Stimulated activated CD8-positive, alpha-beta memory T cell treated with anti-CD3 and anti-CD28 coated beads, Interleukin-15, amount 100 ng/mL, for 48 hours (primary cell): Measurements from ENCODE around the gene MAML3.

Source experiments
- DNase-seq, 2 donors: peaks; one replicate each; pipeline ENCODE4 v3.0.0-alpha.2; 2020; ENCODE audit warnings: low read depth in 2 of 2

MAML3 gene

GRCh38 chr4:139865537-139865936, 288.4 kb downstream of the MAML3 start:
- no peak for DNase-seq

- no peak for DNase-seq
Observed at GRCh38 chr4:139863531-139863930, 290.5 kb downstream of the MAML3 start.

DNA sequence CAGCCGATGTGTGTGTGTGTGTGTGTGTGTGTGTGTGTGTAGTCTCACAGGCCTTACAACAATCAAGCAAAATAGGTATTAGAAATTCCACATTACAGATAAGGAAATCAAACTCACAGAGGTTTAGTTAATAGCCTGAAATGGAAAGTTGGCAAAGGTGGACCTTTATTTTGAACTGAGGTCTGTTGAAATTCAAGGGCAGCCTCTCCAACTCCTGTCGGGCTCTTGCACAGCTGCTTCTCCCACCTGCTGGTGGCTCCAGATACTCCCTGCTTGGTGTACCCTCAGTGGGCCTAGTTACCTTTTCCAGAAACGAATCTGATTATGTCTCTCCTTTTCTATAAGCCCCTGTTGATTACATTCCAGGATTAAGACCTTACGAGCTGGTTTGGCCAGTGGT, 292.5 kb downstream of the MAML3 start:
- no peak for DNase-seq

DNA sequence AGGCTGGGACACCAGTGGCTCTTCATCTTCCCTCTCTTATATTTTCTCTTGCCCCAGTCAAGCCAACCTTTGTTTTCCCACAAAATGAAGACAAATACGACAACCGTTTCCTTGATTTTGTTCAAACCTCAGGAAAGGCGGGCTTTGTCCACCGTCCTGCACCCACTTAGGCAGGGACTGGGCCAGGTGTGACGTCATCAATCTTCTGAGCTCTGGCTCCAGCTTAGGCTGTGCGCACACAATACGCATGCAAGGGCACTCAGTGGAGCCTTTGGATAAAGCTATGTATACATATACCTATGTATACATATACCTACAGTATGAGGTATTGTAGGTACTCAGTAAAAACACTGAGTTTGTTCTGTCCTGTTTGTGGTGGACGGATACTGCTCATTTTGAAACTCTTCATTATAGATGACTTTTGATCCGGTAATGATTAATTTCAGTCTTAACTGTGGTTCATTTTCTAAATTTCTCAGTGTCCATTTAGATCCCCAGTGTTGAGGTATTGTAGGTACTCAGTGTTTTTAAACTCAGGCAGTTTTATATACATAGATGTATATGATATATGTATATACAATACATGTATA, 293.5 kb downstream of the MAML3 start:
- DNase-seq, result no peak

DNA sequence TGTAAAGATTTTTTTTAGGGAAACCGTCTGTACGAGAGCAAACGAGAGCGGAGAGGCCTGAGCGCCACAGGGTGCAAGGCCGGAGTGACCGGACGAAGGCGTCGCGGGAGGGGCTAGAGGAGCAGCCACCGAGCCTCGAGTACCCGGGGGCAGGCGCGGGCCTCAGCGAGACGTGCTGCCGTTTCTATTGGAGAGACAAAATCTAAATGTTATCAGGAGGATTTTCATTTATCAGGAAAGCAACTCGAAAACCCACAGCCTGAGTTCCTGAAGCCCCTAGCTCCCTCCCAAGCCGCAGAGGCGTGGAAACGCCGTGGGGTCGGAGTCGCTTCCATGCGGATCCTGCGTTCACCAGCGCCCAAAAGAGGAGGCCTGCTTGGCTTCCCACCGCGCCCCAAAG, 294.1 kb downstream of the MAML3 start:
- no peak for DNase-seq

DNA sequence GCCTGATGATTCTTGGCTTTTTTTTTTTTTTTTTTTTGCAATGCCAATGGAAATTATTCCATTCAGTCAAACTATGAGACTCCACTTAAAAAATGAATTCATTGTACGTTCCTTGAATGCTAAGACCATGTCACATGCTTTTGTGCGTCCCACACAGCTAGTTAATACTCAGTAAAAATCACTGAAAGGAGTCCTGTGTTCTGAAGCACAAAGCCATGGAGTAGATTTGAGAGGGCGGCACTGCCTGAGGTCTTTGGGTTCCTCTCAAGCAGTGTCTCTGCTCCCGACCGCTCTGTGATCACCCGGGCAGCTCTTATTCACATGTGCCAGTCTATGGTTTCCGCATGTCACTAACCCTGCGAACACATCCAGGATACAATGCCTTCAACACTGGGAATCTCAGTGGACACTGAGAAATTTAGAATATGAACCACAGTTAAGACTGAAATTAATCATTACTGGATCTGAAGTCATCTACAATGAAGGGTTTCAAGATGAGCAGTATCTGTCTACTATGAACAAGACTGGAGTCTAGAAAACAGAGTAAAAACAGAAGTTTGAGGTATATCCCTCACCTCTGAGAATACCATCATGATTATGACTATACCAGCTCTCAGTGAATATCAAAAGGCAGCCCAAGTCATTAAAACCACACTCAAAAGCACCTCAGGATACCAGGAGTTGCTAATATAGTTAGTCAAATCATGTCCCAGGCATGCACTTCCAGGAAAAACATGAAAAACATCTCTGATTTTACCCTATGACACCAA, 295.4 kb downstream of the MAML3 start:
- peak in 1 of 2 donors; percentile 18 for DNase-seq

- no peak for DNase-seq
Observed at GRCh38 chr4:139857977-139858376, 296.0 kb downstream of the MAML3 start.

- DNase-seq, result no peak
Observed at GRCh38 chr4:139857021-139857420, 297.0 kb downstream of the MAML3 start.

- no peak for DNase-seq
Observed at GRCh38 chr4:139854668-139855403, 299.1 kb downstream of the MAML3 start.

- no peak for DNase-seq
Observed at GRCh38 chr4:139853309-139853708, 300.7 kb downstream of the MAML3 start.

DNA sequence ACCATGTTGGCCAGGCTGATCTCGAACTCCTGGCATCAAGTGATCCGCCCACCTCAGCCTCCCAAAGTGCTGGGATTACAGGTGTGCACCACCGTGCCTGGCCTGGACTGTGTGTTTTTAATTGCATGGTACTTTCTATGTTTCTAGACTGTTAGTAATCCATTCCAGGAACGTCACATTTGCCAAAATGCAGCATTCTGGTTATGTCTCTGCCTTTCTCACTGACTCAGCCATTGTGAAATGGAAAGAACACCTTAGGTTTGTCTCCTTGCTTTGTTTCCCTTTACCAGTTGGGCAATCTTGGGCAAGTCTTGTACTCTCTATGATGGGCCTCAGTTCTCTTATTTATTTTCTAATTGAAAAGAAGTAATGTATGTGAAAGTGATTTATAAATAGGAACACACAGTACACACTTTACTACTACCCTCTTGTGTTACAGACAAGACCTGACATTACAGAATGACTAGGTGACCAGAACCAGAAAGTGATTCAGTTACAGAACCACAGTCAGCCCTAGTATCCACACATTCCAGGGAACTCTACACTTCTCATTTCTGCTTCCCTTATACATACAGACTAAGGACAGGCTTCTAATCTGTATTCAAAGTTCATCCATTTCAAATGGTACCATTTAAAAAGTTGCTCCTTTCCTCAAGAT, 301.2 kb downstream of the MAML3 start:
- no peak for DNase-seq

DNA sequence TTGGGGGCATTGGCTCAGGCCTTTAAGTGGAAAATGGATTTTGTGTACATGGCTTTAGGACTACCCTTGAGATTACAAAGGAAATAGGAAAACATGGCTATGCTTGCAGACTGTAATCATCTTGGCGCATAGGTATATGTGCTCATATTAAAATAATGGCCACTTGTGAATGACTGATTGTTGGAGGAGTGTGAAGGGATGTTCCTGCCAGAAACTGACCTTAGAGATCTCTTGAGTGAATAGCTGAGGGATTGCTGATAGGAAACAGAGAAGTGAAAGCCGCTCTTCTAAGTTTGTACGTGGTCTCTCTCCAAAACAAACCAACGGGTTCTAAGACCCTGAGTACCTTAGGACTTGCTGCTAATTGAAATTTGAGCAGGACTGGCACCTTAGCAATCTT, 302.3 kb downstream of the MAML3 start:
- no peak for DNase-seq

DNA sequence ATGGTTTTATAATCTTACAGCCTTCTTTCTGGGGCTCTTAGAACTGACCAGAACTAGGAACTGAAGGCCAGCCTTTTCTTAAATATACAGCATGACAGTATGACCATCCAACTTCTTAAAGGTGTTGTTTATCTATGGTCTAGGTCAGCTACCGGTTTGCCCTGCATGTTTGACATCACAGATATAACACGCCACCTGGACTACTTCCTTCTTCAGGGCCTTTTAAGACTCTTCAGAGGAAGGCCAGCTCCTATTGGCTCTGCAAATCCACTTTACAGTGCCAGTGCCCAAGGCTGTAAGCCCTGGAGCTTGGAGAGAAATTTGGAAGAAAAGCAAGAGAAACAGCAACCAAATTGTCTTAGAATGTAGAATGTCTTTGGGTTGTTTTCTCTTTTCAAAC, 302.9 kb downstream of the MAML3 start:
- DNase-seq, result no peak

DNA sequence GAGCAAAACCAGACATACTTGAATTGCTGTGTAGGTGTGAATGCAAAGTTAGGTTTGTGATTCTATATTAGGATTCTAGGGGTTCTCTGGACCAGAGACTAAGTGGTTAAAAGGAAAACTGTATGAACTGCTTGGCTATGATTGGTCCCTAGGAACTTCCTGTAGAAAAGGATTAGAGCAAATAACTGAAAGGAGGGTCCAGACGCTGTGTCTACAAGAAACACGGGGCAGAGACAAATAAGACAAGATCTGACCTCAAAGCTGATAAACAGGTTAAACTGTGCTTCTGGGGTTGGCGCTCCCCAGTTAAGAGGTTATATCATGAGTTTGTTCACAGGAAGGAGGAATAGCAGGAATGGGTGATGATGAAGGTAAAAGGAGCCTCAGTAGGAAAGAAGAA, 304.8 kb downstream of the MAML3 start:
- no peak for DNase-seq

DNA sequence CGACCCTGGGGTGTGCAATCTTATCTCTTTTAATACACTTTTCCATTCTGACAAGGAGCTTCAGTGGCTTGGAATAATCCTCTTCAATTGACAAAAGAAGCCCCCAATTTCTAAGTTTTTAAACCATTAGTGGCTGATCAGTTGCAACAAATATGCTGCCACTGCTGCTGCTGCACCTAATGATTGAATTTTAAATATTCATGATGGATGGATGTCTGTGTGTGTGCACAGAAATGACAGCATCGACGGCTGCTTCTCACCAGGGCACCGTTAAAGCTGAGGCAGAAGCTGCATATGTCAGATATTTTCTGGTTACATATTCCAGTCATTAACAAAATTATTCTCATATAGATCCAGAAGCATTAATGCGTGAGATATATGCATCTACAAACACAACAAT, 306.0 kb downstream of the MAML3 start:
- DNase-seq, result no peak

DNA sequence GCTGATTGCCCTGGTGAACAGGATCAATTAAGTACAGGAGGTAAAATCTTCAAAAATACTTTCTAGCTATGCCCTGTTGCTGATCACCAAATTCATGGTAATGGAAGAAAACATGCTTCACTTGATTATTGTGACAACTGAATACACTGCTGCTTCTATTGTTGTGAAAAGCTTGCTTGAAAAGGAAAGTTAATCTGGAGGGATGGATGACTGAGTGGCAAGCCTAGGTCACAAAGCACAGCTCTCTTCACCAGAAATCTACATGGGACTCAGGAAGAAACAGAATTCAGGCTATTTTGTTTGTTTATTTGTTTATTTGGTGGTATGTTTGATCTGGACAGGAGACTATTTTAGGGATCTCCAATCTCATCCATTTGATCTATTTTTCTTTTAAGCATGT, 306.4 kb downstream of the MAML3 start:
- DNase-seq, result no peak

- no peak for DNase-seq
Observed at GRCh38 chr4:139846766-139847165, 307.2 kb downstream of the MAML3 start.

DNA sequence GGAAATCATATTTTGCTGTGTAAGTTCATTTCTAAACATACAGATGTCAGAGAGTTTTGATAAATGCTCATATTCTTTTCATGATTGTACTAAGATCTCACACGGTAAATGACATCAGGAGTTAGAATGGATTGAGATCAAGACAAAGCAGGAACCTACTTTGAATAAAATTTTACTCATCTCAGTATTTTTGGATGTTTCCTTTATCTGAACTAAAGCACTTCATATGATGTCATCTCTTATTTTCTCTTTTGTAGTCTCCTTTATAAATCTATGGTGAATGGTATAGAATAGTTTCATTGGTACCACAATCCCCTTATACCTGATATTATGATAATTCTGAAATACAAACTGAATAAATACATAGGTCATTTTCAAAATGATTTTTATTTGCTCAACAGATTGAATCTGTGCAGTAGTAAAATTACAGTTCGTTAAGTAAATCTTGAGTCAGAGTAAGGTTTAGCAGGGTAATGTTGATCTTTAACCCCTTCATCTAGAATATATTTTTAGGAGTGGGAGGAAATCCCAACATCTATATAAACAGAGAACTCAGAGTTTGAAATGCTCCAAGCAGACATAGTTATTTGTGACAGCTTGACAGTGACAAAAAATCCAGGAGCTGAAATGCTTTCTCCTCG, 308.4 kb downstream of the MAML3 start:
- no peak for DNase-seq

DNA sequence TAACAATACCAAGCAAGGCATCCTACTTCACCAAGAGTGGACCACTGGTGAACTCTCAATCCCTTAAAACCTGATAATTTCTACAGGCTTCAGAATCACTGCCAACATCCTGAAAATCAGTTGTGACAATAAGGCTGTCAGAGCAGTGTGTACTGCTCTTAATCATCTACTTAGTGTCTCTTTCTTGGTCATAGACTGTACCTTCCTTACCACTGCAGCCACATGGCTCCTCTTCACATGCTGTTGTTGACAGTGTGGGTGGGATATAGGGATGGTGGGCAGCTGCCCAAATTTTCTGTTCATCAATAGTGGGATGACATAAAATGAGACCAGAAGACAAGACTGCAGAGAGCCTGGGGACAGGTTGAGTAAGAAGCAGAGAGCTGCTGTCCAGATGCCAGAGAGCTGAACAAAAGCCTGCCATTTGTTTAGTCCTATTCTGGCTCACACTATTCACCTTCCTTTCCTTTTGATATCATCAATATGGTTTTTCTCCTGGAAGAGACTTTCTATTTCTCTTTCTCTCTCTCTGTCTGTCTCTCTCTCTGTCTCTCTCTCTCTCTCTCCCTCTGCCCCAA, 309.4 kb downstream of the MAML3 start:
- DNase-seq, result no peak

- DNase-seq, result no peak
Observed at GRCh38 chr4:139844057-139844456, 309.9 kb downstream of the MAML3 start.

DNA sequence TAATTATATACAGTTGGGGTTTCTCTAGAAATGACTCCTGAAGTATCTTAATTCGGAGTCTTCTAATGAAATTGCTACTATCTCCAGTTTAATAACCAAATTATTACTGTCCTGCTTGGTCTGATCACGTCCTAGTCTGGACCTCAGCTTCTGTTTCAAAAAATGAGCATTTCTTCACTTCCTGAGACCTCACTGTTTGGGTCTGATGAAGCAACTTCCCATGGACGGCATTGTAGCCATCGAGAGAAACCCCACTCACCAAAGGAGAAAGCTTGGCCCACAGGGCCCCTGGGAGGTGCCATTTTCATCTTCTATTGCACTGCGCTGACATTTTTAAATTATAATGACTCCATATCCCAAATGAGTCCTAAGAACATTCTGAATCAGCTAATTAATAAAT, 310.3 kb downstream of the MAML3 start:
- DNase-seq, result no peak
